HUES48 (cell line): ENCODE data around the gene IQCF6.
"Not testable (repeated sequence)": the region's sequence is repeated elsewhere in the genome, so short reads cannot be mapped to it uniquely, and the experiment has no call there.

Source experiments
- H3K27ac ChIP-seq: one replicate; pipeline ENCODE4 v1.7.0; 2013; ENCODE audit warnings: low read depth, low read length, inconsistent platforms
- H3K27me3 ChIP-seq: 2 replicates; pipeline ENCODE4 v1.6.1; 2013; ENCODE audit warnings: mild to moderate bottlenecking, low read length; ENCODE audit not compliant: control insufficient read depth, insufficient read depth
- H3K36me3 ChIP-seq: 2 replicates; pipeline ENCODE4 v1.6.1; 2013; ENCODE audit warnings: low read length; ENCODE audit not compliant: control insufficient read depth, insufficient read depth
- H3K4me1 ChIP-seq: 2 replicates; pipeline ENCODE4 v1.6.1; 2013; ENCODE audit warnings: mild to moderate bottlenecking, low read length; ENCODE audit not compliant: control insufficient read depth, insufficient read depth
- H3K4me3 ChIP-seq: 2 replicates; pipeline ENCODE4 v1.5.1; 2013; ENCODE audit warnings: mild to moderate bottlenecking, low read depth, low read length
- H3K9ac ChIP-seq: 2 replicates; pipeline ENCODE4 v1.6.1; 2013; ENCODE audit warnings: mild to moderate bottlenecking, low read depth, low read length, moderate library complexity
- H3K9me3 ChIP-seq: 2 replicates; pipeline ENCODE4 v1.6.1; 2013; ENCODE audit warnings: low read length; ENCODE audit not compliant: control insufficient read depth, insufficient read depth

IQCF6 gene

GRCh38 chr3:51800750-51801125 is 21.7 kb upstream of the IQCF6 start:
- Histone ChIP-seq H3K4me3 (no peak overlapping the region), H3K9ac (no peak overlapping the region), H3K36me3 (no peaks in the 10 kb centered on the region), H3K4me1 (peaks cover 57% of the 10 kb centered on the region), H3K9me3 (no peaks in the 10 kb centered on the region), H3K27ac (no peak overlapping the region), H3K27me3 (no peaks in the 10 kb centered on the region; the same call in 1 of the 2 replicates)

GRCh38 chr3:51799879-51800749 is 21.1 kb upstream of the IQCF6 start:
- H3K4me3 ChIP-seq: no peak overlapping the region
- no peak overlapping the region for H3K9ac ChIP-seq
- H3K36me3 ChIP-seq: no peaks in the 10 kb centered on the region
- no peaks in the 10 kb centered on the region; the same call in 1 of the 2 replicates for H3K27me3 ChIP-seq
- no peak overlapping the region for H3K27ac ChIP-seq
- H3K9me3 ChIP-seq: no peaks in the 10 kb centered on the region
- peaks cover 63% of the 10 kb centered on the region for H3K4me1 ChIP-seq

DNA sequence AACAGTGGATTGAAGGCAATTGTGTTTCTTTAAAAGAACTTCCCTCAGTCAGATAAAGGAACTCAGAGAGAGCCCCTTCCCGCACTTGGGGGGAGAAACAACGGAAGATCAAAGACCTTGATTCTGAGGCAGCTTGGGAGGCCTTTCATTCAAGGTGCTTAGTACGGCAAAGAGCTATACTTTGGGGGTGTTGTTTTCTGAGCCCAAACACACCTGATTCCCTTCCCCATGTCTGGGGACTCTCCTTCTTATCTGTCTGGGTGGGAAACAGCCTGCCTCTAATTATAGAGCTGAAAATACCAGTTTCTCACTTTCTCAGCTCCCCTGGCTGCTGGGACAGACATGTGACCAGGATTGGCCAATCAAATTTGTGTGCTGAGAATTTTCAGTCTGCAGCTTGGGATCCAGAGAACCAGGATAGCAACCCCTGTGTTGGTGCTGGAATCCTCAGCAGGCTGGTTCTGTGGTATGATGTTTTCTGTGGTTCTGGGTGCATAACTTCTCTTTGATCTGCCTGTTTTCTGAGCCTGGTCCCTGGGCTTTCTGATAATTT is 19.4 kb upstream of the IQCF6 start:
- H3K4me1 ChIP-seq: peaks cover 78% of the 10 kb centered on the region
- no peaks in the 10 kb centered on the region; the same call in 1 of the 2 replicates for H3K27me3 ChIP-seq
- no peaks in the 10 kb centered on the region for H3K9me3 ChIP-seq
- no peak overlapping the region for H3K9ac ChIP-seq
- no peaks in the 10 kb centered on the region for H3K36me3 ChIP-seq
- H3K27ac ChIP-seq: peak overlapping the region; percentile 23
- H3K4me3 ChIP-seq: no peak overlapping the region

- Histone ChIP-seq H3K36me3 (no peaks in the 10 kb centered on the region), H3K27ac (peak overlapping the region; percentile 56), H3K9me3 (no peaks in the 10 kb centered on the region), H3K4me3 (no peak overlapping the region; the same call in 1 of the 2 replicates), H3K4me1 (peaks cover 78% of the 10 kb centered on the region), H3K27me3 (no peaks in the 10 kb centered on the region; the same call in 1 of the 2 replicates), H3K9ac (no peak overlapping the region)
These were observed 17.8 kb upstream of the IQCF6 start for GRCh38 chr3:51796854-51797253.

DNA sequence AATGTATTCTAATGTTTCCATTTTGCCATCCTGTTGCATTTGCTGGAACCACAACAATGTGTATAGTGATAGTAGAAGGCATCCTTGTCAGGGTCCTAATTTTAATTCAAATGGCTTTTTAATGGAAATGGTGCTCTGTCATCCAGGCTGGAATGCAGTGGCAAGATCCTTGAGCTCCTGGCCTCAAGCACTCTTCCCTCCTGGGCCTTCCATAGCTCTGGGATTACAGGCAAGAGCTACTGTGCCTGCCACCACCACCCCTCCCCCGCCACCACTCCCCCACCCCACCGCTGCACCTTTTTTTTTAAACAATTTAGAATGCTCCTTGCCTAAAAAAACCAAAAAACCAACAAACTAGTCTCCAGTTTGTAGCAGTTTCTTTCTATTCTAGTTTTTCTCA is 15.2 kb upstream of the IQCF6 start:
- H3K4me1 ChIP-seq: peaks cover 66% of the 10 kb centered on the region
- H3K4me3 ChIP-seq: peak overlapping the region; percentile 30; the same call in 1 of the 2 replicates

GRCh38 chr3:51792206-51792605 is 13.2 kb upstream of the IQCF6 start:
- no peak overlapping the region for H3K27ac ChIP-seq
- H3K9ac ChIP-seq: no peak overlapping the region
- no peaks in the 10 kb centered on the region for H3K27me3 ChIP-seq
- H3K36me3 ChIP-seq: no peaks in the 10 kb centered on the region
- no peaks in the 10 kb centered on the region for H3K9me3 ChIP-seq
- H3K4me1 ChIP-seq: peaks cover 49% of the 10 kb centered on the region
- no peak overlapping the region for H3K4me3 ChIP-seq

More for the DNA sequence above, 15.2 kb upstream of the IQCF6 start:
- Histone ChIP-seq H3K27ac (peak overlapping the region; percentile 54), H3K27me3 (no peaks in the 10 kb centered on the region), H3K36me3 (no peaks in the 10 kb centered on the region), H3K9ac (no peak overlapping the region), H3K9me3 (no peaks in the 10 kb centered on the region)

- Histone ChIP-seq H3K9ac (no peak overlapping the region), H3K4me1 (peaks cover 21% of the 10 kb centered on the region), H3K9me3 (no peaks in the 10 kb centered on the region), H3K36me3 (no peaks in the 10 kb centered on the region), H3K27me3 (no peaks in the 10 kb centered on the region), H3K4me3 (no peak overlapping the region), H3K27ac (no peak overlapping the region)
These were observed 10.4 kb upstream of the IQCF6 start for GRCh38 chr3:51789437-51789836.

DNA sequence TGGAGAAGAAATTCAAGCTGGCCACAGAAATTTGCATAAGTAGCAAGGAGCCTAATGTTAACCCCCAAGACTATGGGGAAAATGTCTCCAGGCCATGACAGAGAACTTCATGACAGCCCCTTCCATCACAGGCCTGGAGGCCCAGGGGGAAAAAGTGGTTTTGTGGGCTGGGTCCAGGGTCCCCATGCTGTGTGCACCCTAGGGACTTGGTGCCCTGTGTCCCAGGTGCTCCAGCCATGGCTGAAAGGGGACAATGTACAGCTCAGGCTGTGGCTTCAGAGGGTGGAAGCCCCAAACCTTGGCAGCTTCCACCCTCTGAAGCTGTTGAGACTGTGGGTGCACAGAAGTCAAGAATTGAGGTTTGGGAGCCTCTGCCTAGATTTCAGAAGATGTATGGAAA is 8.5 kb upstream of the IQCF6 start:
- H3K27me3 ChIP-seq, H3K4me3 ChIP-seq, H3K9me3 ChIP-seq, H3K27ac ChIP-seq, H3K4me1 ChIP-seq, H3K36me3 ChIP-seq, H3K9ac ChIP-seq: not testable (repeated sequence)

- H3K4me3 ChIP-seq: no peak overlapping the region
- no peaks in the 10 kb centered on the region for H3K4me1 ChIP-seq
- H3K27ac ChIP-seq: no peak overlapping the region
- H3K9ac ChIP-seq: no peak overlapping the region
- no peaks in the 10 kb centered on the region for H3K36me3 ChIP-seq
- H3K27me3 ChIP-seq: no peaks in the 10 kb centered on the region
- H3K9me3 ChIP-seq: no peaks in the 10 kb centered on the region
These were observed 7.2 kb upstream of the IQCF6 start for GRCh38 chr3:51786267-51786666.

DNA sequence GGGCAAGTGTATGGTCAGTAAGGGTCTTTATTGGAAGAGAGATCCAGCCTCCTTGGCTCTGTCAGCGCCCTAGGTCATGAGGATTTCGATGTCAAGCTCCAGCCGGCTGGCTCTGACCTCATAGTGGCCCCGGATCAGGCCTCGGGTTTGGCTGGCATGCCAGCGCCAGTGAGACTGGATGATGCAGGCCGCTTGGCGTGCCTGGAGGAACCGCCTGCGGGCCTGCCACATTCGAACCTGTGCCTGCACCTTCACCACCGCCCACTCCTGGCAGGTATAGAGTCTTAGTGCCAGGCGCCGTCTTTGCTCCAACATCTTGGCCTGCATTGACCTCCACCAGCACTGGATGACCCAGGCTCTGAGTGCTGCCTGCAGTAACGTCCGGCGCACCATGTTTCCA is 483 bp downstream of the IQCF6 start:
- Histone ChIP-seq H3K27ac (no peak overlapping the region), H3K36me3 (no peaks in the 10 kb centered on the region), H3K9me3 (no peaks in the 10 kb centered on the region), H3K9ac (no peak overlapping the region), H3K4me3 (no peak overlapping the region), H3K4me1 (peaks cover 3% of the 10 kb centered on the region), H3K27me3 (no peaks in the 10 kb centered on the region)

DNA sequence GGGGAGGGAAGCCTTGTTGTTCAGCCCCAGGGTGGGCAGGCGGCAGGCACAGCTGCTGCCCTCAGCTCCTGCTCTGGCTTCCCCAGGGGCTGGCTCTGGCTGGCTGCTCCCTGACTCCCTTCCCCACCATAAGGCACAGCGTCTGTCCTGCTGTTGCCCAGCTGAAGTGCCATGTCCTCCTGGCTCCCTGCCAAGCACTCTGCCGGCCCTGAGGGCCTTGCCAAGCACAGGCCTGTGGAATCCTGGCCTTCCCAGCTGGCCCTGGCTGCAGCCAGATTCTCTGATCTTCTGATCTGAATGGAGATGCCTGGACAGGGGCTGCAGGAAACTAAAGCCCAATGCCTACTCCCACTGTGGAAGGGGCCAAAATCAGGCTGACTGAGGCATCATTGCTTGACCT is 1.1 kb downstream of the IQCF6 start:
- no peaks in the 10 kb centered on the region for H3K27me3 ChIP-seq
- no peak overlapping the region for H3K27ac ChIP-seq
- H3K36me3 ChIP-seq: no peaks in the 10 kb centered on the region
- H3K9ac ChIP-seq: no peak overlapping the region
- H3K4me1 ChIP-seq: peaks cover 7% of the 10 kb centered on the region
- no peak overlapping the region for H3K4me3 ChIP-seq
- H3K9me3 ChIP-seq: no peaks in the 10 kb centered on the region
